ENCODE measurements around the gene CEACAM1.

DNA sequence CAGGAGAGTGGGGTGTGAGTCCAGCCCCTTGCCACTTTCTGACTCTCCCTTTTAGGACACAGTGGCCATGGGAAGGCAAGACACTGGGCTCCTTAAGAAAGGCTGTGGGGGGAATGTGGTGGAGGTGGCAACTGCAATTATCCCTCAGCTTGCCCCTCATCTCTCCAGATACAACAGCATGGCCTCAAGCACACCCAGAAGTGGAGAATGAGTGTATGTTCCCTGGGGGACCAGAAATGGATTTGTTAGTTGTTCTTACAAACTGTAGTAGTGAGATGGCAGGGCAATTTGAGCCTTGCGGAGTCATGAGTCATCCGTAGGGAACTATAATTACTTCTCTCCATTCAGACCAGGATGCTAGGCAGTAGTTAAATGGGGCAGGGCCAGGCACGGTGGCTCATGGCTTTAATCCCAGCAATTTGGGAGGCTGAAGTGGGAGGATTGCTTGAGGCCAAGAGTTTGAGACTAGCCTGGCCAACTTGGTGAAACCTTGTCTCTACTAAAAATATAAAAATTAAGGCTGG is 59.9 kb downstream of the CEACAM1 start:
- TF ChIP-seq POLR2A (IDR thresholded peaks at IDR 0.05; ENCODE audit: low read length) (no peak), GATA1 (IDR thresholded peaks at IDR 0.05; ENCODE audit: low read depth, low read length) (no peak)
